SU-DHL-6 (cell line): ENCODE results near the gene ATOH8.

Experiments used
- CTCF ChIP-seq: fragments of 200-600 bp; sonication (generic); IDR thresholded peaks from one replicate; pipeline ENCODE4 v1.5.1; 2017; ENCODE audit warnings: antibody characterized with exemption, mild to moderate bottlenecking, low read length, moderate library complexity; ENCODE audit not compliant: insufficient read depth, poor library complexity, severe bottlenecking
- EZH2phosphoT487 ChIP-seq: fragments of 200-600 bp; sonication (generic), shearing (Covaris generic); conservative IDR thresholded peaks from 2 replicates; pipeline ENCODE4 v1.6.1; 2018; ENCODE audit warnings: mild to moderate bottlenecking, antibody characterized with exemption, low read length, moderate library complexity, mixed read lengths

DNA sequence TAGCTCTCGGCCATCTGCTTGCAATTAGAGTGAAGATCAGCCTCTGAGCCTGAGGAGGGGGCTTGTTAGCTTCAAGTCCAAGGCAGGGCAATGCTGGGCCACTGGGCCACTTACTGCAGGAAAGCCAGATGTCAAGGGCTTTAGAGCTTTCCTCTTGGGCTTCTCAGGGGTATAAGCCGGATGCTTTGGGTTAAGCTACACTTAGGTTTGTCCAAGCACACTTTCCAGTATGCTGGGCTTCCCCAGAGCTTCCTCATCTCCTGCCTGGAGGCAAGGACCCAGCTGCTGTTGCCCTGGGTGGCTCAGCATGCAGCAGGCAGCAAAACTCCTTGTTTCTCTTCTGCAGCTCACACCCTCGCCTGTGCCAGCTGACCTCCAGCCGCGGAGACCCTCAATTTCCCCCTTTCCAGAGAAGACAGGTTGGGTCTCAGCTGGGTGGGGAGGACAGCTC, 29.0 kb upstream of the ATOH8 start:
- TF ChIP-seq CTCF: no peak
- TF ChIP-seq EZH2phosphoT487: no peak
